Smooth muscle cell (in vitro differentiated cells): ENCODE results near the gene TMEM132D. TPM values are rescaled to one million over a fixed set of nuclear protein-coding genes. Genes with fewer than 3 reads are reported as not detected.

Experiments used
- DNase-seq: peaks from one replicate; lab custom pipeline; 2025; ENCODE audit not compliant: unreplicated experiment; lab: John Stamatoyannopoulos, UW
- H2AFZ ChIP-seq: fragments of 200-600 bp; sonication (generic); 2 replicates; pipeline ENCODE4 v1.6.0; 2016; ENCODE audit warnings: antibody characterized with exemption, low read depth, mild to moderate bottlenecking
- H3F3A ChIP-seq: fragments of 200-600 bp; sonication (generic); 2 replicates; pipeline ENCODE4 v1.6.0; 2017; ENCODE audit warnings: antibody characterized with exemption, low read depth
- H3K27ac ChIP-seq: fragments of 200-600 bp; sonication (generic); 2 replicates; pipeline ENCODE4 v1.5.1; 2016; ENCODE audit warnings: low read depth, mild to moderate bottlenecking
- H3K27me3 ChIP-seq: fragments of 200-600 bp; sonication (generic); 2 replicates; pipeline ENCODE4 v1.6.1; 2016; ENCODE audit warnings: low read depth, mild to moderate bottlenecking
- H3K36me3 ChIP-seq: fragments of 200-600 bp; sonication (generic); 2 replicates; pipeline ENCODE4 v1.5.1; 2016; ENCODE audit warnings: low read depth
- H3K4me1 ChIP-seq: fragments of 200-600 bp; sonication (generic); 2 replicates; pipeline ENCODE4 v1.5.1; 2016; ENCODE audit warnings: low read depth
- H3K4me2 ChIP-seq: fragments of 200-600 bp; sonication (generic); 2 replicates; pipeline ENCODE4 v1.6.0; 2016; ENCODE audit warnings: mild to moderate bottlenecking
- H3K4me3 ChIP-seq: fragments of 200-600 bp; sonication (generic); 2 replicates; pipeline ENCODE4 v1.5.1; 2016; ENCODE audit warnings: mild to moderate bottlenecking
- H3K79me2 ChIP-seq: fragments of 200-600 bp; sonication (generic); 2 replicates; pipeline ENCODE4 v1.6.0; 2016; ENCODE audit warnings: low read depth, mild to moderate bottlenecking
- H3K9ac ChIP-seq: fragments of 200-600 bp; sonication (generic); 2 replicates; pipeline ENCODE4 v1.6.0; 2016; ENCODE audit warnings: low read depth
- H3K9me3 ChIP-seq: fragments of 200-600 bp; sonication (generic); replicated peaks from 2 replicates; pipeline ENCODE4 v1.5.1; 2016; ENCODE audit warnings: low read depth
- H4K20me1 ChIP-seq: fragments of 200-600 bp; sonication (generic); 2 replicates; pipeline ENCODE4 v1.6.0; 2016; ENCODE audit warnings: low read depth
- WGBS: methylation state at CpG from one replicate; pipeline ENCODE4 v1.1.7; 2016; ENCODE audit warnings: low lambda C conversion rate; 5-methylcytosine and 5-hydroxymethylcytosine counted together
- polyA plus RNA-seq: library from polyadenylated mRNA; unstranded; fragments of >200 nt; fragmentation: Nextera tagmentation; extraction: Ambion mirVana; gene quantifications from 2 replicates; pipeline ENCODE4 v1.2.1, GENCODE V29; 2016
- total RNA-seq: library from RNA; depleted of rRNA; stranded (reverse); fragments of >200 nt; gene quantifications from 2 replicates; pipeline ENCODE4 v1.2.3, GENCODE V29; 2014
- TF ChIP-seq, protein P1 (sequence below): fragments of 200-600 bp; sonication (generic); IDR thresholded peaks from 2 replicates; pipeline ENCODE4 v1.5.1; 2017; ENCODE audit warnings: borderline replicate concordance, mild to moderate bottlenecking, antibody characterized with exemption; ENCODE audit not compliant: insufficient read depth, poor library complexity, severe bottlenecking

TMEM132D gene
- total and polyA plus RNA-seq, 2 experiments from 2014 or later, result not detected

DNA sequence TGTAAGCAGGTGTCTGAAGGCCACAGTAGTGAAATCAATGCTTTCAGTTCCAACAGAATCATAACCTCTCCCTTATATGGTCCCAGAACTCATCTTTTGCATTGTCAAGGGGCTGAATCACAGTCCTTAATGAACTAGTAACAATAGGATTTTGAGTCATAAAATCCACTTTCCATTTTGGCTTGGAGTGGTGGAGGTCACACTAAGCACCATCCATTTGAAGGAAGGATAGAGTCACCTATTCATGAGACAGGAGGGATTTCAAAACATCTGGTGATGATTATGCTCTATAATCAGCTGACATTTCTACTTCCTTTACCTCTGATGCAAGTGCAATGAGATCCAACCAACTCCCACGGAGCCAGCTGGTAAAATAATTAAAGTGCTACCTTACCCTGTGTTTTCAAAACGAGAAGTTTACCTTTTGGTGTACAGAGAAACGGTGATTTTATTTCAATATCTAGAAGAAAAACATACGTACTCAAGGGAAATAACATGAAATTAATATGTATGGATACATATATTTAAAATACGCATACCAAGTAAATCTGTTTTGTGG is 59.1 kb downstream of the TMEM132D start:
- TF ChIP-seq, protein P1, sequence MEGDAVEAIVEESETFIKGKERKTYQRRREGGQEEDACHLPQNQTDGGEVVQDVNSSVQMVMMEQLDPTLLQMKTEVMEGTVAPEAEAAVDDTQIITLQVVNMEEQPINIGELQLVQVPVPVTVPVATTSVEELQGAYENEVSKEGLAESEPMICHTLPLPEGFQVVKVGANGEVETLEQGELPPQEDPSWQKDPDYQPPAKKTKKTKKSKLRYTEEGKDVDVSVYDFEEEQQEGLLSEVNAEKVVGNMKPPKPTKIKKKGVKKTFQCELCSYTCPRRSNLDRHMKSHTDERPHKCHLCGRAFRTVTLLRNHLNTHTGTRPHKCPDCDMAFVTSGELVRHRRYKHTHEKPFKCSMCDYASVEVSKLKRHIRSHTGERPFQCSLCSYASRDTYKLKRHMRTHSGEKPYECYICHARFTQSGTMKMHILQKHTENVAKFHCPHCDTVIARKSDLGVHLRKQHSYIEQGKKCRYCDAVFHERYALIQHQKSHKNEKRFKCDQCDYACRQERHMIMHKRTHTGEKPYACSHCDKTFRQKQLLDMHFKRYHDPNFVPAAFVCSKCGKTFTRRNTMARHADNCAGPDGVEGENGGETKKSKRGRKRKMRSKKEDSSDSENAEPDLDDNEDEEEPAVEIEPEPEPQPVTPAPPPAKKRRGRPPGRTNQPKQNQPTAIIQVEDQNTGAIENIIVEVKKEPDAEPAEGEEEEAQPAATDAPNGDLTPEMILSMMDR, result no peak
- no peaks in the 10 kb centered on the region for H4K20me1 ChIP-seq
- H3K27ac ChIP-seq, result no peak overlapping the region
- H3K9me3 ChIP-seq, result no peaks in the 10 kb centered on the region
- H3K27me3 ChIP-seq, result no peaks in the 10 kb centered on the region
- no peak overlapping the region for H3K4me3 ChIP-seq
- DNase-seq, result no peak
- H3K79me2 ChIP-seq, result no peaks in the 10 kb centered on the region
- no peak overlapping the region for H2AFZ ChIP-seq
- H3F3A ChIP-seq, result no peaks in the 10 kb centered on the region
- no peak overlapping the region for H3K4me2 ChIP-seq
- 88% methylated on average over 5 of the region's 5 CpGs for WGBS
- no peaks in the 10 kb centered on the region for H3K4me1 ChIP-seq
- H3K9ac ChIP-seq, result no peak overlapping the region
- H3K36me3 ChIP-seq, result no peaks in the 10 kb centered on the region

DNA sequence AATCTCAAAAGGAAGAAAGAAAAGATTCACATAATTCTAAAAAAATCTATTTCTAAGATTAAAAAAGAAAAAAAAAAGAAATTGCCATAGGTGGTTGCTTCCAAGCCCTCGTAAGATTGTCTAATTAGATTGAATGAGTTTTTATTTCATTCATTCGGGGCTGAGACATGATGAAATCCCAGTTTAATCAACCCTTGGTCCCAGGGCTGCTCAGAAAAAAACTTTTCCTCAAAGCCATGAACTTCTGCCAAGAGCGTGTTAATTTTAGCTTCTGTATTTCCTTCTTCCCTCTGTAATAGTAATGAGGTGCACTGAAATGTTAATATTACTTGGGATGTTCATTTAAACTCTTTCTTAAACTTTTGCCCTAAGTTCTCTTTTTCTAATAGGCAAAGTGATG is 62.6 kb downstream of the TMEM132D start:
- Histone ChIP-seq H3K9me3 (no peaks in the 10 kb centered on the region), H3K27ac (no peak overlapping the region), H3K36me3 (no peaks in the 10 kb centered on the region), H3F3A (no peaks in the 10 kb centered on the region), H3K4me1 (no peaks in the 10 kb centered on the region), H3K4me3 (no peak overlapping the region), H3K9ac (no peak overlapping the region), H2AFZ (no peak overlapping the region), H3K4me2 (no peak overlapping the region), H3K79me2 (no peaks in the 10 kb centered on the region), H3K27me3 (no peaks in the 10 kb centered on the region), H4K20me1 (no peaks in the 10 kb centered on the region)
- TF ChIP-seq, protein P1, result no peak
- WGBS, result 93% methylated on average over 3 of the region's 3 CpGs
- no peak for DNase-seq

DNA sequence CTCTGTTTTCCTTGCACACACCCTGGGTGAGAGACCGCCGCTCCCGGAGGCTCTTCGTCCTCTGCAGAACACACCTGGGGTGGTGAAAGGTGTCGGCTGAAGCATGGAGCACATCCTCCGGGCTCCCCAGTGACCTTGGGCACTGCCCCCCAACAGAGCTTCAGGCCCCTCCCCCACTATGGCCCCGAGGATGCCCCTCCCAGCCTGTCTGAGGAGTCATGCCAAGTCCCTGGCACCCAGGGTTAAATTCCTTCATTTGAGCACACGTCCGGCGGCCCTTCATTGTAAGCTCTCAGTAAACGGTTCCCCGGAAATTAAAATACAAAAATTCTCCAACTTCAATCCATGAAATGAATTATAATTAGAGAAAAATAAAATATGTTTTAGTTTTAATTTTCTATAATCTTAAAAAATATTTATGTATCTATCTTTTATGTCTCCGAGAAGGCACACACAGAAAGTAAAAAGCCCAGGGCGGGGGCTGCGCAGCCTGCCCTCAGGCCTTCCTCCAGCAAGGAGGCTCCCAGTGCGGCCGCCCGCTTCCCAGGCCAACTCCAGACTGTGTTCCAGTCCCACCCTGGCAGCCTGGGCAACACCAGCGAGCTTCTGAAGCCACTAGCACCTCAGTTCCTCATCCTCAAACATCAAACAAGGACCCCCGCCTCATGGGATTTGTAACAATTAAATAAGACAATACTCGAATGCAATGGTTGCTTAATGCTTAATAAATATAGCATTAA is 63.5 kb downstream of the TMEM132D start:
- H3K79me2 ChIP-seq, result no peaks in the 10 kb centered on the region
- H3K27me3 ChIP-seq, result no peaks in the 10 kb centered on the region
- H3K4me2 ChIP-seq, result no peak overlapping the region
- no peaks in the 10 kb centered on the region for H3K4me1 ChIP-seq
- no peak overlapping the region for H3K4me3 ChIP-seq
- no peak overlapping the region for H2AFZ ChIP-seq
- H3K9ac ChIP-seq, result no peak overlapping the region
- TF ChIP-seq, protein P1, result no peak
- no peaks in the 10 kb centered on the region for H4K20me1 ChIP-seq
- no peaks in the 10 kb centered on the region for H3K36me3 ChIP-seq
- H3F3A ChIP-seq, result no peaks in the 10 kb centered on the region
- H3K27ac ChIP-seq, result no peak overlapping the region
- no peak for DNase-seq
- H3K9me3 ChIP-seq, result no peaks in the 10 kb centered on the region
- 92% methylated on average over 21 of the region's 21 CpGs for WGBS

DNA sequence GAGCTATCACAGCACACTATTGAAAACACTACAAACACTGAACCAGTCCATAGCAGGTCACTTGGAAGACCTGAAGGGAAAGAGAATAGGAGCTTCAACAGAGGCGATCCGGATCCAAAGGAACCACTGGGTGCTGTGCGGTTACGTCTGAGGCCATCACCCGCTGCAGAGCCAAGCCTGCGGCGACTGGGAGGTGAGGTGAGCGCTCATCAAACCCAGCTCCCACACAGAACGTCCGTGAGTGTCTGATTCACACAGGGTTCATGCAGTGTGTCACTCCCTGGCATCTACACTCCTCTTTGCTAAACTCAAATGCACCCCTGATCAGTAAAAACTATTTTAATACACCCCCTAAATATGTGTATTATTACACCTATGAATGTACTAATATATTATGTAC is 64.1 kb downstream of the TMEM132D start:
- no peaks in the 10 kb centered on the region for H3K4me1 ChIP-seq
- H3K36me3 ChIP-seq, result no peaks in the 10 kb centered on the region
- H3K4me2 ChIP-seq, result no peak overlapping the region
- no peaks in the 10 kb centered on the region for H3K79me2 ChIP-seq
- no peaks in the 10 kb centered on the region for H4K20me1 ChIP-seq
- no peak overlapping the region for H3K9ac ChIP-seq
- TF ChIP-seq, protein P1, result no peak
- H3K4me3 ChIP-seq, result no peak overlapping the region
- H2AFZ ChIP-seq, result no peak overlapping the region
- no peaks in the 10 kb centered on the region for H3K27me3 ChIP-seq
- no peaks in the 10 kb centered on the region for H3F3A ChIP-seq
- 90% methylated on average over 10 of the region's 10 CpGs for WGBS
- DNase-seq, result no peak
- H3K9me3 ChIP-seq, result no peaks in the 10 kb centered on the region
- no peak overlapping the region for H3K27ac ChIP-seq
